ENCODE data around the gene TJP2.

Gene TJP2

DNA sequence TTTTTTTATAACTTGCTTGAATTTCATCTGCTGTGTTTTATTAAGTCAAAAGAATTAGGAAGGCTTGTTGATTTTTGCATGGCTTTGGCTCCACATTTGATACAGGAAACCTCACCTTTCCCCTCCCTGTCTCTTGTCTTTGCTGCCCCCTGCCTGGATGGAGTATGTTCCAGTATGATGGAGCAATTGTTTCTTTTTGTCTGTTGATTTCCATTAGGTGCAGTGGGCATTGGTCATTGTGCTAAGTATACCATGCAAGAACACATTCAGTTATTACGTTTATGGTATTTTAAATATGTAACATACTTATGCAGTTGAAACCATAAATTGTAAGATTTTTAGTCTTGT lies 19.6 kb downstream of the TJP2 start:
- DNase-seq = no peak

DNA sequence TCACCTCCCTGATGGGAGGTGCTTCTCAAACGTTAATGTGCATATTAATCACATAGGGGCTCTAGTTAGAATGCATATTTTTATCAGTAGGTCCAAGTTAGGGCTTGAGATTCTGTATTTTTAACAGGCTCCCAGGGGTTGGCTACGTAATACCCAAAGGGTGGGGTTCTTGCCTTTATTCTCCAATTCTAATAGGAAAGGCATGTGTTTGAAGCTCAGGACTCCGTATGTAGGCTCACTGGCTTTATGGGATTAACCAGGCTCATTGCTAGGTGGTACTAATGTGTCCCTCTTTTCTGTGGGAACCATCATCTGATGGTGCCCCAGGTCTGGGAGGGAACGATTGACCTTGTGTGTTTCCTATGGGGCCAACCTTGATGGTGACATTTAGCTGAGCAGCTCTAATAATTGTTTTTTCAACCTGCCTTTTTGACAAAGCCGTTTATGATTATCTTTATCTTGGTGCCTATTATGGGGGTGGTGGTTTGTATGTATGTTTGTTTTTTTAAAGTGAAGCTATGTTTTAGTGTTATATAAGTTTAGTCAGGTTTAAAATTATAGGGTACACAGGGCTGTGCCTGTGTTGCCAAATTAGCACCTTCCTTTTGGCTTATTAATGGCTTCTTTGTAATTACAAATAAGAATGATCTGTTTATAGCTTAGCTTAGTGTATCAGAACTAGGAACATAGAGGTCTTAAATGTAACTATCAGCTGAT lies 20.8 kb downstream of the TJP2 start:
- DNase-seq = no peak

DNA sequence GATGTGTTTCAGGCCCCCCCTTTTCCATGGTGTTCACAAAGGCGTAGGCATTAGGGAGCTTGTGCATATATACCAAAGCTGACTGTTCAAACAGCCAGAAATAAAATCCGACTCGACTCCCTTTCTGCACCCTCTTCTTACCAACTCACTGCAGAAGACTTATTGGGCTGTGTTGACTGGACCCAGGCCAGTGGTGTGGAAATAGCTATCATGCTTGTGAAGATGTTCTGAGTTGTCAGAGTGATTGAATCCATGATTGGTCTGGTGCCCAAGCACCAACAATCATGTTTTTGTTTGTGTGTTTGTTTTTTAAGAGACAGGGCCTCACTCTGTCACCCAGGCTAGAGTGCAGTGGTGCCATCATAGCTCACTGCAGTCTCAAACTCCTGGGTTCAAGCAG lies 21.6 kb downstream of the TJP2 start:
- no peak for DNase-seq

GRCh38 chr9:69197687-69198086 lies 23.6 kb downstream of the TJP2 start:
- DNase-seq = no peak

- DNase-seq = no peak
These were observed 24.6 kb downstream of the TJP2 start for GRCh38 chr9:69198521-69199220.

- DNase-seq = no peak
These were observed 25.8 kb downstream of the TJP2 start for GRCh38 chr9:69199769-69200470.

- no peak for DNase-seq
These were observed 28.5 kb downstream of the TJP2 start for GRCh38 chr9:69202556-69202955.

DNA sequence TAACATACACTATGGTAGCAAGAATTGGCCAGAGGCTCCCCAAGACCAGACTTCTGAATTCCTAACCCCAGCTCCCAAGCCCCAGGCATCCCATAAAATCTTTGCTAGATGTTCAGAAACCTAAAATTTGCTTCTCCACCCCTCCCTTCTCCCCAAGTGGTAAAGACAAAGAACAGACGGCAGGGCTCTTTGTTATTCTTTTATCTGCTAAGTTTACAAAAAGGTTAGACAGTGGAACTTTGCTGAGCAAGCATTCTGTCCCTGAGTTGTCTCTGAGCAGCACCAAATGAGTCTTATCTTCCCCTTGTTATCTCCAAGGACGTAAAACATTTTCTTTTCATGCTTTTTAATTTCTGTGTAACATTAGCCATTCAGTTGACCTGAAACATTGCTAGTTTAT lies 30.2 kb downstream of the TJP2 start:
- no peak for DNase-seq

- no peak for DNase-seq
These were observed 30.8 kb downstream of the TJP2 start for GRCh38 chr9:69204849-69205248.

DNA sequence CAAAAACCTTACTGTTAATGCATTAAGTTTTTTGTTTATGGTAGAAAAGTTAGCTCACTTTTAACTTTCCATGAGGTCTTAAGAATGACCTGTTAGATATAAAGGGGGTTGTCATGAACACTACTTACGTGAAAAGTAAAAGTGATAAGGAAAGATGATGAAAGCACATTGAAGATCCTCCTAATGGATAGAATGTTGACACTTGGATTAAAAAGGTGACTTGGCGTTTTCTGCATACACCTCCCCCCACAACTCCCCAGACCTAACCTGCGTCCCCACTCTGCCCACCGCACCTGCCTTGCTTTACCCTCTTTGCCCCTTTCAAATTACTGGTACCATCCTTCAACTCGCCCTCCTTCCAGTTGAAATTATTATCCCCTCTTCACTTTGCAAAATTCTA lies 32.0 kb downstream of the TJP2 start:
- no peak for DNase-seq

GRCh38 chr9:69207503-69207902 lies 33.4 kb downstream of the TJP2 start:
- DNase-seq = no peak

- DNase-seq = no peak
These were observed 37.5 kb downstream of the TJP2 start for GRCh38 chr9:69211424-69212036.

GRCh38 chr9:69213647-69214046 lies 39.6 kb downstream of the TJP2 start:
- no peak for DNase-seq

DNA sequence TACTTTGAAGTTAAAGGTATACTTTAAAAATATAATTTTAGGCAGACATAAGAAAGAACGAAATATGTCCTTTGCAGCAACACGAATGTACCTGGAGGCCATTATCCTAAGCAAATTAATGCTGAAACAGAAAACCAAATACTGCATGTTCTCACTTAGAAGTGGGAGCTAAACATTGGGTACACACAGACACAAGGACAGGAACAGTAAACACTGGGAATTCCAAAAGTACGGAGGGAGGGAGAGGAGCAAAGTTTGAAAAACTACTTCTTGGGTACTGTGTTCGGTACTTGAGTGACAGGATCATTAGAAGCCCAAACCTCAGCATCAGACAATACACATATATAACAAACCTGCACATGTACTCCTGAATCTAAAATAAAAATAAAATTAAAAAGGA lies 40.9 kb downstream of the TJP2 start:
- no peak for DNase-seq

DNA sequence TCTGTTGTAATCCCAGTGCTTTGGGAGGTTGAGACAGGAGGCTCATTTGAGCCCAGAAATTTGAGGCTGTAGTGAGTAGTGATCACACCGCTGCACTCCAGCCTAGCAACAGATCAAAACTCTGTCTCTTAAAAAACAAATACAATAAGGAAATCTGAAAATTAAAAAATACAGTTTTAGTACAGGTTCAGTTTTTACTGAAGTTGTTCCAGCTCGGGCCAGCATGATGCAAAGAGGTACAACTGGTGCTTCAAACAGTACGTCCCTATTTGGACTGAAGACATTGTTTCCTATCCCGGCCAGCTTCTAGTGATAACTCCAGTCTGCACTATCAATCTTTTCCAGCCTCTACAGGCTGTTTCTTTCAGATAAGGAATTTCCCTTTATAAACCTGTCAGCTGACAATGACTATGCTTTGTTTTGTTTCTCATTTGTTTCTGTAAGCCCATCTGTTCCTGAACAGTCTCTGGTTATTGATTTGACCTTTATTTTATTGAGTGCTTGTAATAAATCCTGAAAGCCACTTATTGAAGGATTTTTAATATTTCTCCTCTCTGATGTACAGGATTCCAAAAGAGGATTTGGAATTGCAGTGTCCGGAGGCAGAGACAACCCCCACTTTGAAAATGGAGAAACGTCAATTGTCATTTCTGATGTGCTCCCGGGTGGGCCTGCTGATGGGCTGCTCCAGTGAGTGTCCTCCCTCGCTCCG lies 41.9 kb downstream of the TJP2 start:
- DNase-seq = no peak

DNA sequence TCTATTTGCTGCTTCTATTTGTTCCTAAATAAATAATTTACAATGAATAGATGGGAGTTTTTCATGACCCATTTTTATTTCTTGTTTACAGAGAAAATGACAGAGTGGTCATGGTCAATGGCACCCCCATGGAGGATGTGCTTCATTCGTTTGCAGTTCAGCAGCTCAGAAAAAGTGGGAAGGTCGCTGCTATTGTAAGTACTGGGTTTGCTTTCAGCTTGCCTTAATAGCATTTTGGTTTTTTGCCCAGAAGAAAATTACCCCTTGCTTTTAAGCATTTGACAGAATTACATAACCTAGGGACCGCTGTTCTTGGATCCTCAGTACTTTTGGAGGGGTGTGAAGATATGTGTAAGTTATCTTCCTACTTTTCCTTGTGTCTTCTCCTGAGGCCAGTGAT lies 44.1 kb downstream of the TJP2 start:
- no peak for DNase-seq

DNA sequence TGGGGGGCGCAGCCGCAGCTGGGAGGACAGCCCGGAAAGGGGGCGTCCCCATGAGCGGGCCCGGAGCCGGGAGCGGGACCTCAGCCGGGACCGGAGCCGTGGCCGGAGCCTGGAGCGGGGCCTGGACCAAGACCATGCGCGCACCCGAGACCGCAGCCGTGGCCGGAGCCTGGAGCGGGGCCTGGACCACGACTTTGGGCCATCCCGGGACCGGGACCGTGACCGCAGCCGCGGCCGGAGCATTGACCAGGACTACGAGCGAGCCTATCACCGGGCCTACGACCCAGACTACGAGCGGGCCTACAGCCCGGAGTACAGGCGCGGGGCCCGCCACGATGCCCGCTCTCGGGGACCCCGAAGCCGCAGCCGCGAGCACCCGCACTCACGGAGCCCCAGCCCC lies 47.0 kb downstream of the TJP2 start:
- no peak for DNase-seq

DNA sequence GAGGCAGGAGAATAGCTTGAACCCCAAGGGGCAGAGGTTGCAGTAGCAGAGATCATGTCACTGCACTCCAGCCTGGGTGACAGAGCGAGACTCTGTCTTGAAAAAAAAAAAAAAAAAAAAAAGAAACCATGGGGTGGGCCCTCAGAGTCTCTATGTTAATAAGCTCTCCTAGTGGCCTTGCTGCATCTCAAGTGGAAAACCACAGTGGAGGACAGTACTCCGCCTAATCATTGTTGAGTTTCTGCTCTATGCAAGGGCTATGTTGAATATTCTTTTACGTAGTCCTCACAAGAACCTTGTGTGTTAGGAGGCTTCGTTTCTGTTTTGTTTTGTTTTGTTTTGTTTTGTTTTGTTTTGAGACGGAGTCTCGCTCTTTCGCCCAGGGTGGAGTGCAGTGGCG lies 48.9 kb downstream of the TJP2 start:
- no peak for DNase-seq

DNA sequence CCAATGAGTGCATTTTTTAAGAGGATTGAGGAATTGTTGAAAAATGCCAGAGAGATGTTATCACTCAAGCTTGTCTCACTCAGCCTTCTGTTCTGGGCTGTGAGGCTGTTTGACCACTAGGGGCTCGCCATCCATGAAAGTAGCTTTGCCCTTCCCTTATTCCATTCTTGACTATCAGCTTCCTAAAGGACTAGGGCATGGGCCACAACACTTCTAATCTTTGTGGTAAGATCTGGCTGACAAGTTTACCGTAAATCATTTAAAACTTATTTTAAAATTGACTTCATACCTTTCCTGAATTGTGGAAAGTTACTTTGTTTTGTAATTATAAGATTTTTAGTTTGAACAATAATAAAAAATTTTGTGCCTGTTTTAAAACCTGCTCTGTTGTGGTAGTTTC lies 49.5 kb downstream of the TJP2 start:
- no peak for DNase-seq

DNA sequence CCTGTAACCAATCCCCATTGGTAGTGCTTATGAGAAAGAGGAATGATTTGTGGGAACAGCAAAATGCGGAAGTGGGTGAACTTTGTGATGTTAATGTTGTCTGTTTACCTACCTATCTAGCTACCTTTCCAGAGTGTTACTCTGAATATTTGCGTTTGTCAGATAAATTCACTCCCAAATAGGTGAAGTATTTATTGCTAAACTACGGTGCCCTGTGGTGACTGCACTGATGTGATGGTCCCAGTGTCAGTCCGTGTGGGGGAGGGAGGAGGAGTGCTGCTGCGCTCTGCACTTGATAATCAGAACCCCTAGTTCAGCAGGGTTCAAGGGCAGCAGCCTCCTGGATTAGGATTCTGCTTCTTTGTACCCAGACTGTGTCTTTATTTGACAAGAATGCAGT lies 55.3 kb downstream of the TJP2 start:
- no peak for DNase-seq

DNA sequence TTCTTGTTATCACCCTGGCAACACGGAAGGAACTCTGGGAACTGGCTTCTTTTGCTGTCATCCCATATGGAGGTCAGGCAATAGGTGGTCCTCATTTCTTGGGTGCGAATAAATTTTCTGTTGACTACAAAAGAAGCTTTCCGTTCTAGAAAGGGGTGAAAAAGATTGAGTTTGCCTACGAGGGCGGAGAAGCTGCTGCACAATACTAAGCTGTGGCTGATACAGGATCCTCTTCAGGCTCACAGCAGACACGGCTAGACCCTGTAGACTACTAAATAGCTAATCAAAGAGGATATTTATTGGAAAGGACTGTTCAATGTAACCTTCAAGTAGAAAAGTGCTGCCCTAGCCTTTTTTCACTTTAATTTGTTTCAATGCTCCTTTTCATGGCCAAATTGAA lies 58.1 kb downstream of the TJP2 start:
- DNase-seq = no peak

DNA sequence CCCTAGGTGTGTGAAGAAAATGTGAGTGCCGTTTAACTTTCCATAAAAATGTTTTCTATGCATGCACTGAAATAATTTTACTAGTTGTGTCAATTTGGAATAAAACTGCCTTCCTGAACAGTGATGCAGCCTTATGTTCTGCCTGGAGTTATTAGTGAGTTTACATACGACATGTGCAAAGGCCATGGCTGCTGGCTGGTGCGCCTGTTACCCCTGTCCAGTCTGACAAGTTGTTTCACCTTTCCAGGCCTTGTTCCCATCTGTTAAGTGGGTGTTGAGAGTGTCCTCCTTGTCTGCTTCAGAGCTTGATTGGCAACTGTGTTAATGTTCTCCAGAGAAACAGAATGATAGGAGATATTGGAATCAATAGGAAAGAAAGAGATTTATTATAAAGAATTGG lies 60.6 kb downstream of the TJP2 start:
- DNase-seq = no peak

GRCh38 chr9:69236188-69236587 lies 62.1 kb downstream of the TJP2 start:
- DNase-seq = no peak

Measured in stimulated activated CD4-positive, alpha-beta T cell treated with anti-CD3 and anti-CD28 coated beads, Interleukin-1b, Interleukin-23, amount 100 ng/mL, for 48 hours (primary cell).